ENCODE measurements around the gene SLC25A34.

Gene SLC25A34

GRCh38 chr1:15736038-15736891 is at the start of gene SLC25A34:
Gene SLC25A34 (plus strand): TSS chr1:15736258. CDS start chr1:15736486, 228 bp downstream.
- TF ChIP-seq CTCF (IDR thresholded peaks at IDR 0.05; ENCODE audit: low read depth, low read length), result no peak
- no peak within 1 kb of the TSS for H3K4me3 ChIP-seq (replicated peaks in 1 of 2; ENCODE audit: low read depth in 2 of 2, low read length in 2 of 2)
- no peak for DNase-seq (ENCODE audit: low read depth in 2 of 2)

- no peak overlapping the region for H3K4me3 ChIP-seq (replicated peaks in 1 of 2; ENCODE audit: low read depth in 2 of 2, low read length in 2 of 2)
- DNase-seq (ENCODE audit: low read depth in 2 of 2), result no peak
- no peak for TF ChIP-seq CTCF (IDR thresholded peaks at IDR 0.05; ENCODE audit: low read depth, low read length)
Observed at GRCh38 chr1:15687446-15687845, 48.6 kb upstream of the SLC25A34 start.

- H3K4me3 ChIP-seq (replicated peaks in 1 of 2; ENCODE audit: low read depth in 2 of 2, low read length in 2 of 2), result no peak overlapping the region
- no peak for DNase-seq (ENCODE audit: low read depth in 2 of 2)
- no peak for TF ChIP-seq CTCF (IDR thresholded peaks at IDR 0.05; ENCODE audit: low read depth, low read length)
Observed at GRCh38 chr1:15690317-15690716, 45.7 kb upstream of the SLC25A34 start.

- DNase-seq (ENCODE audit: low read depth in 2 of 2), result peak in 1 of 2 donors; percentile 45
- no peak for TF ChIP-seq CTCF (IDR thresholded peaks at IDR 0.05; ENCODE audit: low read depth, low read length)
- no peak overlapping the region for H3K4me3 ChIP-seq (replicated peaks in 1 of 2; ENCODE audit: low read depth in 2 of 2, low read length in 2 of 2)
Observed at GRCh38 chr1:15691434-15692032, 44.5 kb upstream of the SLC25A34 start.

GRCh38 chr1:15692121-15692682 is 43.9 kb upstream of the SLC25A34 start:
- DNase-seq (ENCODE audit: low read depth in 2 of 2), result peak in 1 of 2 donors; percentile 54
- TF ChIP-seq CTCF (IDR thresholded peaks at IDR 0.05; ENCODE audit: low read depth, low read length), result no peak
- no peak overlapping the region for H3K4me3 ChIP-seq (replicated peaks in 1 of 2; ENCODE audit: low read depth in 2 of 2, low read length in 2 of 2)

- DNase-seq (ENCODE audit: low read depth in 2 of 2), result no peak
- no peak overlapping the region for H3K4me3 ChIP-seq (replicated peaks in 1 of 2; ENCODE audit: low read depth in 2 of 2, low read length in 2 of 2)
- TF ChIP-seq CTCF (IDR thresholded peaks at IDR 0.05; ENCODE audit: low read depth, low read length), result no peak
Observed at GRCh38 chr1:15693371-15693770, 42.7 kb upstream of the SLC25A34 start.

All from cardiac fibroblast (primary cell).